ENCODE data around the gene AIFM1. TPM values are rescaled to one million over a fixed set of nuclear protein-coding genes. Genes with fewer than 3 reads are reported as not detected.

Gene AIFM1
- total RNA-seq, 6 donors from 2014 or later = 14.1 to 29.5 (median 21.9) TPM

- Histone ChIP-seq H3K27ac (no peak overlapping the region), H3K36me3 (no peaks in the 10 kb centered on the region), H3K4me1 (peaks cover 3 to 8% (median 6%) of the 10 kb centered on the region in 4 donors), H3K9me3 (no peaks in the 10 kb centered on the region), H3K4me3 (no peak overlapping the region), H3K27me3 (no peaks in the 10 kb centered on the region)
- DNase-seq (no peak), ATAC-seq (ENCODE audit: low FRiP score in 2 of 2) (no peak)
- no peak for TF ChIP-seq POLR2A (IDR thresholded peaks at IDR 0.05)
- no peak for TF ChIP-seq EP300 (IDR thresholded peaks at IDR 0.05)
- TF ChIP-seq POLR2AphosphoS5 (IDR thresholded peaks at IDR 0.05) = no peak
- TF ChIP-seq CTCF (IDR thresholded peaks at IDR 0.05) = no peak
These were observed 10.7 kb upstream of the AIFM1 start for GRCh38 chrX:130176354-130176776.

GRCh38 chrX:130174937-130175336 lies 9.3 kb upstream of the AIFM1 start:
- ATAC-seq (ENCODE audit: low FRiP score in 2 of 2) (no peak), DNase-seq (no peak)
- Histone ChIP-seq H3K27ac (peak overlapping the region in 2 of 4 donors; percentile 69 to 79), H3K4me1 (peaks cover 3 to 15% (median 7%) of the 10 kb centered on the region in 4 donors), H3K27me3 (no peaks in the 10 kb centered on the region), H3K4me3 (no peak overlapping the region), H3K9me3 (no peaks in the 10 kb centered on the region), H3K36me3 (no peaks in the 10 kb centered on the region)
- WGBS, 2 donors = 84 to 100% methylated on average over 2 of the region's 2 CpGs
- TF ChIP-seq CTCF (IDR thresholded peaks at IDR 0.05) (no peak), EP300 (IDR thresholded peaks at IDR 0.05) (no peak)

GRCh38 chrX:130174045-130174704 lies 8.5 kb upstream of the AIFM1 start:
- Histone ChIP-seq H3K27me3 (no peaks in the 10 kb centered on the region), H3K36me3 (no peaks in the 10 kb centered on the region), H3K4me3 (no peak overlapping the region), H3K4me1 (peaks cover 3 to 15% (median 7%) of the 10 kb centered on the region in 4 donors), H3K9me3 (no peaks in the 10 kb centered on the region), H3K27ac (peak overlapping the region; percentile 58 to 79 (median 64))
- DNase-seq (no peak), ATAC-seq (ENCODE audit: low FRiP score in 2 of 2) (peak in 1 of 2 donors; percentile 74)
- 10 to 67% methylated on average over 2 to 10 of the region's 10 CpGs for WGBS, 2 donors
- TF ChIP-seq POLR2AphosphoS5 (IDR thresholded peaks at IDR 0.05) (no peak), POLR2A (IDR thresholded peaks at IDR 0.05) (no peak), CTCF (IDR thresholded peaks at IDR 0.05) (no peak), EP300 (IDR thresholded peaks at IDR 0.05) (no peak)

GRCh38 chrX:130173190-130173895 lies 7.7 kb upstream of the AIFM1 start:
- WGBS, 2 donors = 19 to 49% methylated on average over 6 to 7 of the region's 7 CpGs
- no peaks in the 10 kb centered on the region for H3K27me3 ChIP-seq
- ATAC-seq (ENCODE audit: low FRiP score in 2 of 2) (peak; percentile 15 to 87), DNase-seq (peak in 1 of 2 donors; percentile 38)
- no peaks in the 10 kb centered on the region for H3K9me3 ChIP-seq
- TF ChIP-seq POLR2AphosphoS5 (IDR thresholded peaks at IDR 0.05) = peak in 1 of 2 donors; percentile 56
- no peak for TF ChIP-seq CTCF (IDR thresholded peaks at IDR 0.05)
- TF ChIP-seq POLR2A (IDR thresholded peaks at IDR 0.05) = no peak
- no peaks in the 10 kb centered on the region for H3K36me3 ChIP-seq
- peak overlapping the region in 3 of 4 donors; percentile 46 to 54 (median 53) for H3K4me3 ChIP-seq
- H3K4me1 ChIP-seq = peaks cover 3 to 15% (median 7%) of the 10 kb centered on the region in 4 donors
- peak overlapping the region; percentile 58 to 79 (median 64) for H3K27ac ChIP-seq

All from upper lobe of left lung (tissue), 6 donors.